Muscle layer of duodenum (tissue), 2 donors: Measurements from ENCODE around the gene LYG1.

Source experiments
- H3K27ac ChIP-seq: one replicate; pipeline ENCODE4 v1.7.0; 2013; ENCODE audit warnings: mild to moderate bottlenecking, low read length
- H3K27me3 ChIP-seq: one replicate; pipeline ENCODE4 v1.7.0; 2013; ENCODE audit warnings: low read depth, mild to moderate bottlenecking, control low read depth, low read length
- H3K36me3 ChIP-seq, 2 donors: one replicate each; pipeline ENCODE4 v1.7.0; 2013; ENCODE audit warnings: low read length in 2 of 2, control low read depth in 1 of 2, mild to moderate bottlenecking in 1 of 2; ENCODE audit not compliant: insufficient read depth in 2 of 2, control insufficient read depth in 1 of 2
- H3K4me1 ChIP-seq, 2 donors: one replicate each; pipeline ENCODE4 v1.7.0; 2013; ENCODE audit warnings: low read length in 2 of 2, mild to moderate bottlenecking in 2 of 2, control low read depth in 1 of 2, moderate library complexity in 1 of 2; ENCODE audit not compliant: insufficient read depth in 2 of 2, control insufficient read depth in 1 of 2
- H3K4me3 ChIP-seq, 2 donors: one replicate each; pipeline ENCODE4 v1.7.0; 2013; ENCODE audit warnings: low read length in 2 of 2, low read depth in 1 of 2, mild to moderate bottlenecking in 1 of 2
- H3K9me3 ChIP-seq, 2 donors: one replicate each; pipeline ENCODE4 v1.7.0; 2013; ENCODE audit warnings: low read length in 2 of 2, control low read depth in 1 of 2, mild to moderate bottlenecking in 1 of 2; ENCODE audit not compliant: control insufficient read depth in 1 of 2
- donor health status: healthy.

The LYG1 gene

DNA sequence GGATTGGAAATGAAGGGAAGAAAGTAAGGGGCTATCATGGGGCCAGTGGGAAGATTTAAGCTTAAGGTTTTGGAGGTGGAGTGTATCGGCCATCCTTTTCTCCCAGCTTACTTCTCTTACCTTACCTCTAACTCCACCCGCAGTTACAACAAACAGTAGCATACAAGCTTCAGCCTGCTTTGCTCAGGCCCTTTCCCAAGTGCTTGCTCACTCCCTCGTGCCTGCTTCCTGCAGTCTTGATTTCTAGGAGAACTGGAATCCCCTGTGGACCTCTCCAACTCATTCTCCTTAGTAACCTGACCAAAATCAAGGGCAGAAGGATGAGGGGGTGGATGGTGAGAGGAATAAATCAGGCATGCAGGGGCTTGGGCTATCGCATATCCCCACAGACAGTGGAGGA lies 39.8 kb downstream of the LYG1 start:
- peaks cover 3 to 4% of the 10 kb centered on the region in 2 donors for H3K36me3 ChIP-seq
- peaks cover 0 to 4% of the 10 kb centered on the region in 2 donors for H3K9me3 ChIP-seq
- H3K27ac ChIP-seq, result no peak overlapping the region
- no peaks in the 10 kb centered on the region for H3K27me3 ChIP-seq
- no peaks in the 10 kb centered on the region for H3K4me1 ChIP-seq
- H3K4me3 ChIP-seq, result no peak overlapping the region

DNA sequence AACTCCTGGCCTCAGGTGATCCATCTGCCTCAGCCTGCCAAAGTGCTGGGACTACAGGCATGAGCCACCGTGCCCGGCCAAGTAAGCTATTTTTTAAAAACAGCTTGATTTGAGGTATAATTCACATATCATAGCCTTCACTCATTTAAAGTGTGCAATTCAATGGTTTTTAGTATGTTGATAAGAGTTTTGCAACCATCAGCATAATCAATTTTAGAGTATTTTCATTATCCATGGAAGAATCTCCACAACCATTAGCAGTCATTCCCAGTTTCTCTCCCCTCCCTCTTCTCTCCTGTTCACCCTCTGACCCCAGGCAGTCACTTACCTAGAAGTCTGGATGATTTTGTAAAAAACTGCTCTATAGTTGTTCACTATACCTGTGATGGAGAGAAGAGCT lies 40.8 kb downstream of the LYG1 start:
- Histone ChIP-seq H3K9me3 (peaks cover 0 to 4% of the 10 kb centered on the region in 2 donors), H3K4me3 (no peak overlapping the region), H3K4me1 (no peaks in the 10 kb centered on the region), H3K27me3 (no peaks in the 10 kb centered on the region), H3K27ac (no peak overlapping the region), H3K36me3 (peaks cover 3 to 4% of the 10 kb centered on the region in 2 donors)

DNA sequence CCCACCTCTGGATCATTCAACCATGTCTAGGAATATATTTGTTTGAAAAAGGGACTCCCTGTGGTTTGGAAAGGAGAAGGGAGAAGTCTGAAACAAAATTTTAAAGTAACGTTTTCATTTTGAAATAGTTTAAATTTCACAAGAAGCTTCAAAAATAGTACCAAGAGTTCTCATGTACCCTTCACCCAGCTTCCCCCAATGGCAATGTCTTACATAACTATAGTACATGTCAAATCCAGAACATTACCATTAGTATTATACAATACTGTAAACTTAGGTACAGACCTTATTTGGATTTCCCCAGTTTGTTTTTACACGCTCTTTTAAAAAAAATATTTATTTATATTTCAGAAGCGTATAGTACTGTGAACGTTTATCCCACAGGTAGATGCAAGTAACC lies 41.5 kb downstream of the LYG1 start:
- Histone ChIP-seq H3K27ac (no peak overlapping the region), H3K4me1 (no peaks in the 10 kb centered on the region), H3K27me3 (no peaks in the 10 kb centered on the region), H3K36me3 (peaks cover 3 to 4% of the 10 kb centered on the region in 2 donors), H3K4me3 (no peak overlapping the region), H3K9me3 (peaks cover 0 to 4% of the 10 kb centered on the region in 2 donors)

DNA sequence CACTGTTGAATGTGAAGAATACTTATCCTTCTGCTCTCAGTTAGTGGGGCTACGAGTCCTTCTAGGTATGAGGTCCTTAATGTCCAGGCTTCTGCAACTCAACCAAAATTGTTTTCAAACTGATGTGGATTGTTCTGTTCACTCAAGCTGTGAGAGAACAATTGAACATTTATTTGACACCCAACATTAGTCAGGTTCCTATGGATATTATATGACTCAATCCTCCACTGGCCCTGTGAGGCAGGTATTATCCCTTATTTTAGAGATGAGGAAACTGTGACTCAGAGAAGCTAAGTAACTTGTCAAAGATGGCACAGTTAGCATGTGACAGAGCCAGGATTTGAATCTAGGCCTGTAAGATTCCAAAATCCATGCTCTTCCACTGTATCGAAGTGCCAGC lies 44.3 kb downstream of the LYG1 start:
- Histone ChIP-seq H3K9me3 (peaks cover 0 to 4% of the 10 kb centered on the region in 2 donors), H3K4me3 (no peak overlapping the region), H3K36me3 (no peaks in the 10 kb centered on the region), H3K4me1 (no peaks in the 10 kb centered on the region), H3K27me3 (no peaks in the 10 kb centered on the region), H3K27ac (no peak overlapping the region)

DNA sequence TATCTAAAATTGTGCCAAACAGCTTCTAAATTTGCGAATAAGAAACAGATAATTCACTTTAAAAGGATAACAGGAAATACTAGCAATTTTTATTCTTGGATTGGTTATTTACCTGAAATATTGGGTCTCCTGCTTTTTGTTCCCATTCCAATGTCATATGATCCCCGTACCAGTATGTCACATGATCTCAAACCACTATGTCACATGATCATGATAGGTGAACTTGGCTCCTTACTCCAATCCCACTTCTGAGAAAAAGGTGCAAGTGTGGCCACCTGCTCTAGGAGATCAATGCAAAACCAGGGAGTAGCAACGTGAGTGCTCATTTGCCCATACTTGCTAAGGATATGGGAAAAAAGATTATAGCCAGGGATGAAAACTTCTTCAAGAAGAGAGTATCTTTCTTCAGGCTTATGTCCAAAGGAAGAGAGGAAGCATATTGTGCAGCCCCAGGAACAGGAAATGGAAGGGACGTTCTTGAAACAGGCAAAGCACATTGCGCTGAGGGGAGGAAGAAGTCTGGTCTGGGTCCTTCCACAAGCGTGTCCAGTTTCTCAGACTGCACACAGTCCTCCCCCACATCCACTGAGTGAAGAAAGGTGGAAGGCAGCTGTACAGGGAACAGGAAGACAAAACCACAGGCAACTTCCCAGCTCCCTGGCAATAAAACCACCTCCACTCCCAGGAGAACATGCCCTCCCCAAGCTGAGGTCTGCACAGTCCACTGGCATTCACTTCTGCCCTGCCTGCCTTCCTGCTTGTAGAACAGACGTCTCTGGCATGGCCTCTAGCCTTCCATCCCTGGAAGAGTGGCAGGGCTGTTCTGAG lies 45.3 kb downstream of the LYG1 start, which contains the start of gene LYG2:
Gene LYG2, minus strand, starts transcription at position 176 of the 828 bp plus-strand sequence. CDS start 1,406 bp downstream, outside the sequence.
- H3K9me3 ChIP-seq, result peaks cover 0 to 4% of the 10 kb centered on the region in 2 donors
- H3K27ac ChIP-seq, result no peak within 1 kb of the TSS
- H3K4me1 ChIP-seq, result no peaks in the 10 kb centered on the region
- H3K36me3 ChIP-seq, result no peaks in the 10 kb centered on the region
- H3K27me3 ChIP-seq, result no peaks in the 10 kb centered on the region
- H3K4me3 ChIP-seq, result no peak within 1 kb of the TSS

DNA sequence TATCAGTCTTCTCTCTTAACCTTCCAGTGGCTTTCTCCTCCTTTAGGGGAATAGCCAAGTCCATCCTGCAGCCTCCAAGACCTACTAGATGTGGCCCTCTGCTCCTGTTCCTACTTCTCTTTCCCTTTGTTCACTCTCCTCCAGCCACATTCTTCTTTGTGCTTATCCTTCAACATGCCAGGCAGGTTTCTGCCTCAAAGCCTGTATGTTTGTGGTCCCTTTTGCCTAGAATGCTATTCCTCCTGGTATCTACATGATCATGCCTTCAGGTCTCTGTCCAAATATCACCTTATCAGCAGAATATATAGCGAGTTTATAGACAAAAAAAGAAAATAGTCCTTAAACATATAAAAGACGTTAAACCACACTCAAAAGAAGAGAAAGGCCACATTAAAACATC lies 51.0 kb downstream of the LYG1 start:
- H3K4me3 ChIP-seq, result no peak overlapping the region
- no peaks in the 10 kb centered on the region for H3K27me3 ChIP-seq
- H3K9me3 ChIP-seq, result no peaks in the 10 kb centered on the region
- H3K27ac ChIP-seq, result no peak overlapping the region
- no peaks in the 10 kb centered on the region for H3K36me3 ChIP-seq
- no peaks in the 10 kb centered on the region for H3K4me1 ChIP-seq

DNA sequence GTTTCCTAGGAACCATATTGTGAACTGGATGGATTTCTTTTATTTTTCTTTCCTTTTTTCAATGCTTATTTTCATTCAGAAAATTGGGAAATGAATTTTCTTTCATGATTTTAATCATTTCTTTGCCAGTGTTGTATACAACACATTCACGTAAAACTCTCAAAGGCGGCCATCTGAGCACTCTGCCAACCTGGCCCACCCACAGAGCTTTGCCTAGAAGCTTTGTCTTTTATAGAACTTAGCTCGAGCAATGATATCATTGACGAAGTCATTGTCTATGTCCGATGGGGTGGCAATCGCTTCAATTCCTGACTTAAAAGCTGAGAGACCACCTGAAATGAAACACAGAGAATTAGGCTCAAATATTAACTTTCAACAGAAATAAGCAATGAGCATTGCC lies 58.8 kb downstream of the LYG1 start:
- no peaks in the 10 kb centered on the region for H3K36me3 ChIP-seq
- H3K9me3 ChIP-seq, result no peaks in the 10 kb centered on the region
- H3K4me3 ChIP-seq, result no peak overlapping the region
- H3K27me3 ChIP-seq, result no peaks in the 10 kb centered on the region
- no peak overlapping the region for H3K27ac ChIP-seq
- H3K4me1 ChIP-seq, result no peaks in the 10 kb centered on the region

DNA sequence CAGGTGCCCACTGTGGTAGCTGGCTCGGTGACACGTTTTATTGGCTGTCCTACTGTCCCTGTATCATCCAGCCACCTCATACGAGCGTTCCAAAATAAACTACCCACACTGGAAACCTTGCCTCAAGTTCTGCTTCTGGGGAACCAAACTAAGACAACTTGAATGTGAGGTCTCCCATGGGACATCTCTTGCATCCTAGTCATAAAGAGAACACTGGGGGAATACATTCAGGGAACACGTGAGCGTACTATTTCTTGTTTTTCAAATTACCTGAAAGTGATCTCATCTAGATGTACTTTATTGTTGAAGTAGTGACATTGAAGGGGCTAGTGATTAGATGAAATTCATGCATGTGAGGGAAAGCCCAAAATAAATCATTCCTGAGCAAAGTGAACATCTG lies 60.6 kb downstream of the LYG1 start:
- no peaks in the 10 kb centered on the region for H3K36me3 ChIP-seq
- H3K4me3 ChIP-seq, result no peak overlapping the region
- H3K27me3 ChIP-seq, result no peaks in the 10 kb centered on the region
- H3K27ac ChIP-seq, result no peak overlapping the region
- no peaks in the 10 kb centered on the region for H3K4me1 ChIP-seq
- no peaks in the 10 kb centered on the region for H3K9me3 ChIP-seq

DNA sequence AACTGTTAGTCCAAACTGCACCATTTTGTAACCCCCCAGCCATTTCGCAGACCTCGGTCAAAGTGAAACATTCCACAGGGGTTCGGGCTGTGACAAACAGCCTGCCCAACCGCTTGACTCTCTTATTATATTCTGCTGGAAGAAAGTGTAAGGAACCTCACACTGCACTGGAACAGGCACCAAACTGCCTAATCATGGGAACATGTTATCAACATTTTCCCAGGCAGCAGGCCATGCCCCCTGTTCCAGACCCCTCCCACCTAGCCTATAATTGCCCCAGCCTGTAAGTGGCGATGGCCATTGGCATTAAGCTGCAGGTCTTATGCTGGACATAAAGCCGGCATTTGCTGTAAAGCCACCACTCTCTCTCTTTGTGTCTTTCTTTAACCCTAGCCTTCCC lies 62.4 kb downstream of the LYG1 start:
- H3K27ac ChIP-seq, result no peak overlapping the region
- H3K4me3 ChIP-seq, result no peak overlapping the region
- no peaks in the 10 kb centered on the region for H3K9me3 ChIP-seq
- no peaks in the 10 kb centered on the region for H3K4me1 ChIP-seq
- H3K27me3 ChIP-seq, result no peaks in the 10 kb centered on the region
- no peaks in the 10 kb centered on the region for H3K36me3 ChIP-seq
